IMR-90 (cell line): Measurements from ENCODE around the gene ARL6IP5. TPM values are rescaled to one million over a fixed set of nuclear protein-coding genes. Genes with fewer than 3 reads are reported as not detected.

Source experiments
- ATAC-seq: fragments of 200-7000 bp; cut with Tn5 transposase; 2 replicates; pipeline ENCODE4 v1.9.1; 2020; ENCODE audit warnings: low read depth, mild to moderate bottlenecking, moderate library complexity
- BruUV-seq: library from RNA; stranded (reverse); fragments of 400-500 nt; replicated peaks from 2 replicates; lab custom pipeline; 2021; lab: Mats Ljungman, UMichigan
- CTCF ChIA-PET: fragments of 300-600 bp; formaldehyde crosslinking; extraction: SDS; loops from one replicate; lab custom pipeline; 2021; ENCODE audit warnings: antibody characterized with exemption; lab: Yijun Ruan, JAX
- POLR2A ChIA-PET: fragments of 300-600 bp; sonication (Branson Sonifier 250); formaldehyde crosslinking; loops from one replicate; lab custom pipeline; 2022; ENCODE audit warnings: antibody characterized with exemption; ENCODE audit not compliant: unreplicated experiment; lab: Charles Lee
- DNase-seq: peaks from one replicate; pipeline ENCODE4 v3.0.0; 2013
- H2AFZ ChIP-seq: replicated peaks from 2 replicates; pipeline ENCODE3; 2013; ENCODE audit warnings: low read length, mild to moderate bottlenecking; ENCODE audit not compliant: poor library complexity
- H2AK5ac ChIP-seq: 2 replicates; pipeline ENCODE4 v1.6.1; 2013; ENCODE audit warnings: low read depth, low read length, inconsistent platforms
- H2AK9ac ChIP-seq: replicated peaks from 2 replicates; pipeline ENCODE3; 2013; ENCODE audit warnings: mild to moderate bottlenecking, low read depth, low read length, moderate library complexity; ENCODE audit not compliant: poor library complexity
- H2BK120ac ChIP-seq: 2 replicates; pipeline ENCODE4 v1.6.1; 2013; ENCODE audit warnings: low read depth, low read length, inconsistent platforms
- H2BK15ac ChIP-seq: 3 replicates; pipeline ENCODE4 v1.6.1; 2013; ENCODE audit warnings: low read depth, low read length, inconsistent platforms
- H2BK20ac ChIP-seq: 2 replicates; pipeline ENCODE4 v1.6.1; 2013; ENCODE audit warnings: low read depth, mild to moderate bottlenecking, inconsistent platforms, low read length, moderate library complexity
- H2BK5ac ChIP-seq: 2 replicates; pipeline ENCODE4 v1.6.1; 2013; ENCODE audit warnings: mild to moderate bottlenecking, low read depth, low read length, inconsistent platforms; ENCODE audit not compliant: poor library complexity, severe bottlenecking
- H3K14ac ChIP-seq: replicated peaks from 2 replicates; pipeline ENCODE4 v1.6.1; 2013; ENCODE audit warnings: low read depth, low read length, inconsistent platforms
- H3K18ac ChIP-seq: 2 replicates; pipeline ENCODE4 v1.6.1; 2013; ENCODE audit warnings: low read depth, low read length, control low read depth
- H3K23ac ChIP-seq: 2 replicates; pipeline ENCODE4 v1.6.1; 2013; ENCODE audit warnings: low read depth, low read length, inconsistent platforms
- H3K27ac ChIP-seq: 2 replicates; pipeline ENCODE4 v1.5.1; 2013; ENCODE audit warnings: mild to moderate bottlenecking, control low read depth, low read length; ENCODE audit not compliant: insufficient read depth
- H3K27me3 ChIP-seq: 2 replicates; pipeline ENCODE4 v1.6.1; 2013; ENCODE audit warnings: low read length; ENCODE audit not compliant: control insufficient read depth, insufficient read depth
- H3K36me3 ChIP-seq: 2 replicates; pipeline ENCODE4 v1.6.1; 2013; ENCODE audit warnings: low read length, mixed read lengths; ENCODE audit not compliant: control insufficient read depth, insufficient read depth
- H3K4ac ChIP-seq: 2 replicates; pipeline ENCODE4 v1.6.1; 2013; ENCODE audit warnings: low read depth, low read length, inconsistent platforms
- H3K4me1 ChIP-seq: 2 replicates; pipeline ENCODE4 v1.6.1; 2013; ENCODE audit warnings: low read length, mixed read lengths; ENCODE audit not compliant: control insufficient read depth, insufficient read depth
- H3K4me2 ChIP-seq: 2 replicates; pipeline ENCODE4 v1.6.1; 2013; ENCODE audit warnings: low read depth, mild to moderate bottlenecking, control low read depth, low read length, moderate library complexity
- H3K4me3 ChIP-seq: 2 replicates; pipeline ENCODE4 v1.5.1; 2013; ENCODE audit warnings: low read depth, mild to moderate bottlenecking, control low read depth, low read length, moderate library complexity; ENCODE audit not compliant: insufficient read depth
- H3K56ac ChIP-seq: 2 replicates; pipeline ENCODE4 v1.6.1; 2013; ENCODE audit warnings: low read length, inconsistent platforms; ENCODE audit not compliant: insufficient read depth; ENCODE audit errors: extremely low read depth
- H3K79me1 ChIP-seq, 2 experiments: 2 replicates each; pipeline ENCODE4 v1.6.1; 2013; ENCODE audit warnings: low read length in 2 of 2, inconsistent platforms in 1 of 2, low read depth in 1 of 2
- H3K9ac ChIP-seq: 2 replicates; pipeline ENCODE4 v1.6.1; 2013; ENCODE audit warnings: low read depth, low read length, control low read depth
- H3K9me1 ChIP-seq: 2 replicates; pipeline ENCODE4 v1.6.1; 2013; ENCODE audit warnings: low read length, inconsistent platforms; ENCODE audit not compliant: insufficient read depth
- H3K9me3 ChIP-seq: 2 replicates; pipeline ENCODE4 v1.6.1; 2013; ENCODE audit warnings: low read length; ENCODE audit not compliant: control insufficient read depth, insufficient read depth
- H4K20me1 ChIP-seq: 2 replicates; pipeline ENCODE4 v1.6.1; 2013; ENCODE audit warnings: low read length, inconsistent platforms; ENCODE audit not compliant: insufficient read depth
- H4K5ac ChIP-seq: 2 replicates; pipeline ENCODE4 v1.6.1; 2013; ENCODE audit warnings: mild to moderate bottlenecking, low read depth, low read length, control low read depth
- H4K8ac ChIP-seq, 2 experiments: 2 replicates each; pipeline ENCODE4 v1.6.1; 2013; ENCODE audit warnings: low read depth in 2 of 2, low read length in 2 of 2, control low read depth in 1 of 2, inconsistent platforms in 1 of 2
- H4K91ac ChIP-seq: 2 replicates; pipeline ENCODE4 v1.6.1; 2013; ENCODE audit warnings: low read depth, low read length, inconsistent platforms; ENCODE audit not compliant: insufficient read depth
- BHLHE40 ChIP-seq: fragments of 150-350 bp; IDR thresholded peaks from 2 replicates; pipeline ENCODE4 v1.6.1; 2016; ENCODE audit warnings: mild to moderate bottlenecking, low read depth, low read length
- CEBPB ChIP-seq: IDR thresholded peaks from 2 replicates; pipeline ENCODE4 v1.6.1; 2012; ENCODE audit warnings: low read depth, low read length, improper control_type of control experiment
- CHD1 ChIP-seq: IDR thresholded peaks from 2 replicates; pipeline ENCODE4 v1.6.1; 2012; ENCODE audit warnings: low read depth, low read length, improper control_type of control experiment
- MAZ ChIP-seq: IDR thresholded peaks from 2 replicates; pipeline ENCODE4 v1.6.1; 2012; ENCODE audit warnings: low read depth, mild to moderate bottlenecking, low read length, improper control_type of control experiment, moderate library complexity, borderline replicate concordance
- MXI1 ChIP-seq: IDR thresholded peaks from 2 replicates; pipeline ENCODE4 v1.6.1; 2012; ENCODE audit warnings: low read depth, mild to moderate bottlenecking, low read length, moderate library complexity, borderline replicate concordance
- WGBS, 2 experiments: methylation state at CpG; one replicate each; pipeline versions ENCODE4 v1.1.5 to v1.1.7; 2013; ENCODE audit warnings: missing lambda C conversion rate in 2 of 2; ENCODE audit not compliant: insufficient read length in 1 of 2; ENCODE audit errors: extremely low coverage in 2 of 2; 5-methylcytosine and 5-hydroxymethylcytosine counted together
- dilution Hi-C: fragments of 300-500 bp; cut with HindIII; formaldehyde crosslinking; loops from one replicate; pipeline ENCODE4 v1.14.3; 2018; ENCODE audit warnings: low sequenced_read_pairs; ENCODE audit not compliant: unreplicated experiment
- in situ Hi-C: fragments of 300-500 bp; cut with MboI; formaldehyde crosslinking; loops from 3 replicates; pipeline ENCODE4 v1.14.3; 2019; ENCODE audit warnings: low sequenced_read_pairs, inconsistent platforms, mixed read lengths
- intact Hi-C: fragments of 100-400 bp; cut with micrococcal nuclease; formaldehyde crosslinking; loops from 2 replicates; pipeline ENCODE4 v1.10.0; 2022
- polyA plus RNA-seq, 3 experiments: library from polyadenylated mRNA; depleted of rRNA; stranded (reverse); fragments of >200 nt; gene quantifications; 2 replicates each; pipeline ENCODE4 v1.2.3, GENCODE V29; 2012; ENCODE audit warnings: low replicate concordance in 1 of 3
- total RNA-seq: library from RNA; depleted of rRNA; stranded (reverse); fragments of >200 nt; gene quantifications from 2 replicates; pipeline ENCODE4 v1.2.3, GENCODE V29; 2012
- TF ChIP-seq, protein P1 (sequence below): fragments of 150-350 bp; IDR thresholded peaks from 2 replicates; pipeline ENCODE4 v1.6.1; 2017; ENCODE audit warnings: mild to moderate bottlenecking, antibody characterized with exemption, low read length, low read depth

Gene ARL6IP5
- total and polyA plus RNA-seq, 2 of the 4 experiments (the other 2 are of a cell fraction): 76.4 to 98.8 TPM

DNA sequence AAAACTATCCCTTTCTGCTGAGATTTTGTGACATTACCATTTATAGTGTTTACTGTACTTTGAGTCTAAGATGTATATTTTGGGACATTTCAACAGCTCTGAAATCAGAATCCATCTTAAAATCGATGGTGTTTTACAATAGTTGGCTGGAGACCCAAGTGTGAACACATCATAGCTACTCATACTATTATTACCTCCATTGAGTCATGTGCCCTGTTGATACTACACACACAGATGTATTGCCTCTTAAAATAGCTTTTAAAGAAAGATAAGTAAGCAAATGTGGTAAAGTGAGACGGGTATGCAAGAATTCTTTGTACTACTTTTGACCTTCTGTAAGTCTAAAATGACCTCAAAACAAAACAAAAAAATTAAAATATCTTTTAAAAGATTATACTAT is 31.0 kb downstream of the ARL6IP5 start:
- dilution Hi-C loops: no loop called here

More for the DNA sequence above, 31.0 kb downstream of the ARL6IP5 start:
- ATAC-seq (peak; percentile 62; the same call in 1 of the 2 replicates), DNase-seq (peak; percentile 78)
- Histone ChIP-seq H2BK120ac (no peak overlapping the region), H2AFZ (no peak overlapping the region), H3K4me2 (no peak overlapping the region), H3K9me1 (no peaks in the 10 kb centered on the region), H3K14ac (no peak overlapping the region), H2BK20ac (no peak overlapping the region), H3K4ac (no peak overlapping the region), H2BK5ac (no peak overlapping the region), H2AK5ac (no peak overlapping the region), H3K18ac (no peak overlapping the region), H3K27ac (no peak overlapping the region), H3K56ac (no peak overlapping the region), H4K8ac (no peak overlapping the region), H2BK15ac (no peak overlapping the region), H3K9me3 (no peaks in the 10 kb centered on the region), H4K5ac (no peak overlapping the region), H3K4me3 (no peak overlapping the region), H3K27me3 (0 out of 2 replicates have a peak, but pooled peaks cover 2% of the 10 kb centered on the region), H2AK9ac (no peak overlapping the region), H4K91ac (no peak overlapping the region), H3K4me1 (no peaks in the 10 kb centered on the region), H3K36me3 (no peaks in the 10 kb centered on the region), H3K9ac (no peak overlapping the region), H3K79me1 (no peaks in the 10 kb centered on the region), H4K20me1 (no peaks in the 10 kb centered on the region), H3K23ac (no peak overlapping the region)
- intact Hi-C loops: no loop called here
- in situ Hi-C loops: no loop called here
- no TSS peak for BruUV-seq
- peak; percentile 35; the same call in 1 of the 2 replicates for TF ChIP-seq CEBPB
- TF ChIP-seq, protein P1, sequence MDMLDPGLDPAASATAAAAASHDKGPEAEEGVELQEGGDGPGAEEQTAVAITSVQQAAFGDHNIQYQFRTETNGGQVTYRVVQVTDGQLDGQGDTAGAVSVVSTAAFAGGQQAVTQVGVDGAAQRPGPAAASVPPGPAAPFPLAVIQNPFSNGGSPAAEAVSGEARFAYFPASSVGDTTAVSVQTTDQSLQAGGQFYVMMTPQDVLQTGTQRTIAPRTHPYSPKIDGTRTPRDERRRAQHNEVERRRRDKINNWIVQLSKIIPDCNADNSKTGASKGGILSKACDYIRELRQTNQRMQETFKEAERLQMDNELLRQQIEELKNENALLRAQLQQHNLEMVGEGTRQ: peak; percentile 44; the same call in 1 of the 2 replicates
- no peak for TF ChIP-seq MAZ
- peak; percentile 64; the same call in 1 of the 2 replicates for TF ChIP-seq BHLHE40
- no peak for TF ChIP-seq MXI1
- TF ChIP-seq CHD1: no peak
- ChIA-PET CTCF (interaction anchor here (0.6 to 1.1 kb wide), 2 partner anchors 34 to 190 kb away, joined by 3 to 4 read pairs; no protein-coding TSS in a partner anchor), POLR2A (no interaction called here)
- WGBS, 2 experiments: no CpG with 5 or more reads among the region's 2 CpGs
